K562 (cell line): Measurements from ENCODE around the gene RARRES2. TPM values are rescaled to one million over a fixed set of nuclear protein-coding genes. Genes with fewer than 3 reads are reported as not detected.

Source experiments
- BACH1 ChIP-seq: fragments of 200-800 bp; sonication (Bioruptor generic); IDR thresholded peaks from 2 replicates; pipeline ENCODE4 v1.6.1; 2016; ENCODE audit warnings: missing genetic modification characterization, missing compliant biosample characterization
- FOXA1 ChIP-seq: fragments of 450-650 bp; IDR thresholded peaks from 2 replicates; pipeline ENCODE4 v1.6.1; 2016; ENCODE audit warnings: mild to moderate bottlenecking, borderline replicate concordance
- FOXJ2 ChIP-seq: fragments of 200-800 bp; sonication (Bioruptor generic); IDR thresholded peaks from 2 replicates; pipeline ENCODE4 v1.6.1; 2016; ENCODE audit warnings: missing genetic modification characterization, missing compliant biosample characterization
- FOXM1 ChIP-seq, 2 experiments: fragments of 450-650 bp in 1 of 2; sonication (generic) in 1 of 2; formaldehyde crosslinking in 1 of 2; IDR thresholded peaks; 2 replicates each; pipeline versions ENCODE4 v1.6.1 to v1.9.0; 2017 to 2022; ENCODE audit warnings: low read depth in 2 of 2, mild to moderate bottlenecking in 2 of 2, missing genetic modification reagents in 1 of 2, moderate library complexity in 1 of 2
- GTF3C2 ChIP-seq: IDR thresholded peaks from 3 replicates; pipeline ENCODE4 v1.6.1; 2011; ENCODE audit warnings: borderline replicate concordance, mild to moderate bottlenecking, moderate library complexity; ENCODE audit not compliant: insufficient read length; ENCODE audit errors: extremely low read depth
- HMG20A ChIP-seq: fragments of 450-650 bp; formaldehyde crosslinking; conservative IDR thresholded peaks from 2 replicates; pipeline ENCODE4 v1.4.0; 2020; ENCODE audit warnings: mild to moderate bottlenecking, mixed read lengths
- JUNB ChIP-seq: fragments of 450-650 bp; formaldehyde crosslinking; conservative IDR thresholded peaks from 2 replicates; pipeline ENCODE4 v1.4.0; 2020; ENCODE audit warnings: mild to moderate bottlenecking
- JUND ChIP-seq, 2 experiments: IDR thresholded peaks; 2 replicates in 1 of 2; 3 replicates in 1 of 2; pipeline ENCODE4 v1.6.1; 2011; ENCODE audit warnings: borderline replicate concordance in 2 of 2, low read depth in 2 of 2, low read length in 2 of 2, improper control_type of control experiment in 1 of 2, missing biosample characterization in 1 of 2, missing genetic modification characterization in 1 of 2, missing genetic modification reagents in 1 of 2
- KLF6 ChIP-seq: fragments of 250-450 bp; sonication (Bioruptor Pico); IDR thresholded peaks from 2 replicates; pipeline ENCODE4 v1.4.0; 2020; ENCODE audit warnings: mild to moderate bottlenecking, moderate library complexity, borderline replicate concordance
- PCBP1 ChIP-seq: fragments of 200-400 bp; formaldehyde crosslinking; IDR thresholded peaks from 2 replicates; pipeline ENCODE4 v1.6.1; 2018; ENCODE audit warnings: mild to moderate bottlenecking, low read depth, low read length; ENCODE audit not compliant: poor library complexity, severe bottlenecking
- RBM15 ChIP-seq: fragments of 200-400 bp; formaldehyde crosslinking; IDR thresholded peaks from 2 replicates; pipeline ENCODE4 v1.6.1; 2018; ENCODE audit warnings: mild to moderate bottlenecking, low read length, moderate library complexity; ENCODE audit not compliant: insufficient read depth
- RBM22 ChIP-seq: fragments of 200-400 bp; formaldehyde crosslinking; IDR thresholded peaks from 2 replicates; pipeline ENCODE4 v1.6.1; 2018; ENCODE audit warnings: low read length, low read depth; ENCODE audit not compliant: poor library complexity, severe bottlenecking
- RFX5 ChIP-seq: IDR thresholded peaks from 2 replicates; pipeline ENCODE4 v1.6.1; 2011; ENCODE audit warnings: low read depth, mild to moderate bottlenecking, improper control_type of control experiment, low read length
- SMARCA4 ChIP-seq: fragments of 450-650 bp; IDR thresholded peaks from 2 replicates; pipeline ENCODE4 v1.6.1; 2016
- THAP12 ChIP-seq: fragments of 250-450 bp; sonication (Bioruptor Pico); IDR thresholded peaks from 2 replicates; pipeline ENCODE4 v1.9.0; 2021; ENCODE audit warnings: mild to moderate bottlenecking, inconsistent platforms
- U2AF2 ChIP-seq: fragments of 200-400 bp; formaldehyde crosslinking; optimal IDR thresholded peaks from 2 replicates; pipeline ENCODE3; 2017; ENCODE audit warnings: low read depth, mild to moderate bottlenecking, low read length
- ZBED1 ChIP-seq: IDR thresholded peaks from 2 replicates; pipeline ENCODE4 v1.6.1; 2014
- ZNF23 ChIP-seq: fragments of 250-450 bp; sonication (Bioruptor Pico); IDR thresholded peaks from 2 replicates; pipeline ENCODE4 v1.4.0; 2020; ENCODE audit warnings: mild to moderate bottlenecking
- polyA plus RNA-seq, 8 experiments: library from polyadenylated mRNA; depleted of rRNA in 4 of 8; stranded (reverse) in 5 of 8; unstranded in 3 of 8; fragments of >200 nt; fragmentation: Nextera tagmentation in 2 of 8; fragmentation: Illumina TruSeq in 1 of 8; extraction: Ambion mirVana in 2 of 8; extraction: Trizol in 1 of 8; gene quantifications; 2 replicates each; pipeline versions ENCODE4 v1.2.1 to v1.2.3, GENCODE V29; 2011 to 2014; ENCODE audit warnings: inconsistent platforms in 1 of 8, missing spikeins in 1 of 8
- total RNA-seq, 7 experiments: library from RNA; depleted of rRNA in 6 of 7; stranded (reverse); fragments of >200 nt in 6 of 7; fragmentation: Illumina TruSeq in 2 of 7; extraction: Trizol in 2 of 7; gene quantifications; 2 replicates each; pipeline versions ENCODE4 v1.2.1 to v1.2.3, GENCODE V29; 2011 to 2021; ENCODE audit warnings: low replicate concordance in 1 of 7
- TF ChIP-seq, protein P1 (sequence below): fragments of 450-650 bp; IDR thresholded peaks from 2 replicates; pipeline ENCODE4 v1.6.1; 2017; ENCODE audit warnings: mild to moderate bottlenecking, moderate library complexity

The RARRES2 gene
- total and polyA plus RNA-seq, 9 of the 15 experiments (the other 6 are each of a cell fraction or from before 2014, with no cell fraction given): 0.11 to 1.7 (median 0.23) TPM; not detected in 6

- TF ChIP-seq, protein P1, sequence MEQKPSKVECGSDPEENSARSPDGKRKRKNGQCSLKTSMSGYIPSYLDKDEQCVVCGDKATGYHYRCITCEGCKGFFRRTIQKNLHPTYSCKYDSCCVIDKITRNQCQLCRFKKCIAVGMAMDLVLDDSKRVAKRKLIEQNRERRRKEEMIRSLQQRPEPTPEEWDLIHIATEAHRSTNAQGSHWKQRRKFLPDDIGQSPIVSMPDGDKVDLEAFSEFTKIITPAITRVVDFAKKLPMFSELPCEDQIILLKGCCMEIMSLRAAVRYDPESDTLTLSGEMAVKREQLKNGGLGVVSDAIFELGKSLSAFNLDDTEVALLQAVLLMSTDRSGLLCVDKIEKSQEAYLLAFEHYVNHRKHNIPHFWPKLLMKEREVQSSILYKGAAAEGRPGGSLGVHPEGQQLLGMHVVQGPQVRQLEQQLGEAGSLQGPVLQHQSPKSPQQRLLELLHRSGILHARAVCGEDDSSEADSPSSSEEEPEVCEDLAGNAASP: no peak
- TF ChIP-seq RBM22 (peak; percentile 78), ZNF23 (CRISPR knock-in tag) (peak; percentile 62; the same call in 1 of the 2 replicates), RFX5 (no peak), RBM15 (no peak), BACH1 (tag) (no peak), FOXA1 (no peak), THAP12 (peak; percentile 65; the same call in 1 of the 2 replicates), ZBED1 (no peak; the same call in 1 of the 2 replicates), SMARCA4 (peak; percentile 70), JUNB (CRISPR knock-in tag) (no peak), JUND (IDR thresholded peaks at IDR 0.05; ENCODE audit: borderline replicate concordance, low read depth, low read length) (peak; percentile 87), JUND (tag; IDR thresholded peaks at IDR 0.05; ENCODE audit: borderline replicate concordance, low read depth, low read length) (no peak; the same call in 2 of the 3 replicates), PCBP1 (peak; percentile 89), KLF6 (CRISPR knock-in tag) (peak; percentile 82), FOXJ2 (tag) (peak; percentile 62; the same call in 1 of the 2 replicates), U2AF2 (no peak), GTF3C2 (no peak), FOXM1 (IDR thresholded peaks at IDR 0.05; ENCODE audit: low read depth) (peak; percentile 32; the same call in 1 of the 2 replicates), FOXM1 (CRISPR knock-in tag; IDR thresholded peaks at IDR 0.05; ENCODE audit: low read depth) (peak; percentile 78; the same call in 1 of the 2 replicates), HMG20A (CRISPR knock-in tag) (peak; percentile 74; the same call in 1 of the 2 replicates)
Observed at GRCh38 chr7:150322833-150323681, 18.4 kb downstream of the RARRES2 start, which contains the start of the genes ACTR3C and LRRC61 (continued).
